T-helper 2 cell (primary cell): ENCODE data around the gene ZMYND12.

Experiments used
- DNase-seq, 5 experiments: peaks; one replicate each; pipeline versions ENCODE4 v3.0.0 to v3.0.0-alpha.2; 2012 to 2022

Gene ZMYND12

GRCh38 chr1:42434340-42434739, 21.5 kb downstream of the ZMYND12 start:
- no peak for DNase-seq

- no peak for DNase-seq
Observed at GRCh38 chr1:42433369-42433768, 22.5 kb downstream of the ZMYND12 start.

GRCh38 chr1:42432714-42433113, 23.1 kb downstream of the ZMYND12 start:
- no peak for DNase-seq

GRCh38 chr1:42431514-42431913, 24.3 kb downstream of the ZMYND12 start:
- DNase-seq, result no peak

GRCh38 chr1:42430286-42431135, 25.3 kb downstream of the ZMYND12 start:
- DNase-seq, result no peak

GRCh38 chr1:42429603-42430002, 26.2 kb downstream of the ZMYND12 start:
- no peak for DNase-seq

- no peak for DNase-seq
Observed at GRCh38 chr1:42427240-42427639, 28.6 kb downstream of the ZMYND12 start.

GRCh38 chr1:42424201-42424600, 31.6 kb downstream of the ZMYND12 start:
- DNase-seq, result no peak

GRCh38 chr1:42423681-42424080, 32.1 kb downstream of the ZMYND12 start:
- no peak for DNase-seq

- no peak for DNase-seq
Observed at GRCh38 chr1:42422737-42423136, 33.1 kb downstream of the ZMYND12 start.

- DNase-seq, result no peak
Observed at GRCh38 chr1:42420911-42421585, 34.8 kb downstream of the ZMYND12 start.

GRCh38 chr1:42420121-42420520, 35.7 kb downstream of the ZMYND12 start:
- DNase-seq, result no peak

GRCh38 chr1:42419126-42419821, 36.5 kb downstream of the ZMYND12 start:
- DNase-seq, result no peak

- no peak for DNase-seq
Observed at GRCh38 chr1:42418516-42418915, 37.3 kb downstream of the ZMYND12 start.

GRCh38 chr1:42417166-42417565, 38.7 kb downstream of the ZMYND12 start:
- DNase-seq, result no peak

- no peak for DNase-seq
Observed at GRCh38 chr1:42414551-42415496, 41.0 kb downstream of the ZMYND12 start.

- DNase-seq, result no peak
Observed at GRCh38 chr1:42403880-42404400, 51.9 kb downstream of the ZMYND12 start.

GRCh38 chr1:42399315-42400100, 56.3 kb downstream of the ZMYND12 start:
- no peak for DNase-seq

- no peak for DNase-seq
Observed at GRCh38 chr1:42392967-42393848, 62.6 kb downstream of the ZMYND12 start.

GRCh38 chr1:42392255-42392654, 63.6 kb downstream of the ZMYND12 start:
- DNase-seq, result no peak
